ENCODE data around the gene CYB5R4. TPM values are rescaled to one million over a fixed set of nuclear protein-coding genes. Genes with fewer than 3 reads are reported as not detected.

CYB5R4 gene
- total and polyA plus RNA-seq, 2 of the 8 experiments (the other 6 are each of a cell fraction or from before 2014, with no cell fraction given), result 2.8 to 14.6 TPM

DNA sequence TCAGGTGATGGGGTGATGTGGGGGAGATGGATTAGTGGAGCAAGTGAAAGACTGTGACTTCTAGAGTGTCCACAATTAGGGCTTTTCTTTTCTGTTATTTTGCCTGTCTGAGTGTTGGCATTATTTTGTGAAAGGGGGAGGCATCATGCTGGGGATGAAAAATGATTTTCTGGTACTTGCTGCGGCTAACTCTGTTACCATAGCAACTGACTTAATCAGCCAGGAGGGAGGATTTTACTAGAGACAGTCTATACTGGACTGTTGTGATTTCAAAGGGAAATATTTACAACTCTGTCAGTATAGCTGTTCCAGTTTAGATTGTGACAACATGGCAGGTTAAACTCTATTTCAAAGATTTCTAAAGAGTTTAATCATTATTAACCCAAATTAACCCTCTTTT is 143.6 kb downstream of the CYB5R4 start:
- Histone ChIP-seq H3K23ac (ENCODE audit: insufficient read length) (no peak overlapping the region), H3K9me3 (ENCODE audit: insufficient read depth in 2 of 2, low read depth in 1 of 2, low read length in 1 of 2) (no peaks in the 10 kb centered on the region), H2AK5ac (ENCODE audit: low read depth, low read length) (no peak overlapping the region), H3K79me2 (ENCODE audit: control insufficient read depth in 1 of 2, insufficient read depth in 2 of 2, low read length in 2 of 2) (no peaks in the 10 kb centered on the region), H3K4me2 (ENCODE audit: insufficient read depth in 1 of 2, low read depth in 2 of 2, low read length in 2 of 2) (no peak overlapping the region), H2AFZ (ENCODE audit: low read length) (no peak overlapping the region), H3K27me3 (replicated peaks in 1 of 4; ENCODE audit: control insufficient read depth in 3 of 4, extremely low read depth in 1 of 4, insufficient read depth in 3 of 4, low read length in 3 of 4) (no peaks in the 10 kb centered on the region), H3K14ac (ENCODE audit: insufficient read length) (no peak overlapping the region), H4K91ac (replicated peaks; ENCODE audit: insufficient read length, low read length) (no peak overlapping the region), H3K4me1 (replicated peaks in 1 of 4; ENCODE audit: control insufficient read depth in 3 of 4, insufficient read depth in 4 of 4, low read length in 3 of 4) (peaks cover 0 to 6% (median 2%) of the 10 kb centered on the region in 4 experiments; a peak in 3 of 7 replicates), H4K5ac (ENCODE audit: insufficient read length, low read depth, low read length) (no peak overlapping the region), H2BK120ac (replicated peaks; ENCODE audit: low read depth, low read length) (no peak overlapping the region), H3K9ac (replicated peaks in 1 of 4; ENCODE audit: extremely low read depth in 1 of 4, low read depth in 3 of 4, low read length in 3 of 4) (no peak overlapping the region), H3K56ac (replicated peaks; ENCODE audit: insufficient read length, low read depth, low read length) (no peak overlapping the region), H3K4ac (replicated peaks; ENCODE audit: insufficient read length, low read depth, low read length) (no peak overlapping the region), H4K8ac (ENCODE audit: extremely low read depth, insufficient read depth, low read length) (no peak overlapping the region), H3K23me2 (ENCODE audit: low read depth, low read length) (no peaks in the 10 kb centered on the region), H3K4me3 (ENCODE audit: extremely low read depth in 1 of 4, insufficient read depth in 2 of 4, low read depth in 3 of 4, low read length in 4 of 4) (no peak overlapping the region), H2BK20ac (ENCODE audit: low read length) (no peak overlapping the region), H3K27ac (ENCODE audit: low read depth, low read length) (no peak overlapping the region), H2BK5ac (ENCODE audit: low read depth, low read length) (no peak overlapping the region), H3K36me3 (ENCODE audit: control insufficient read depth in 2 of 4, insufficient read depth in 4 of 4, low read length in 3 of 4) (no peaks in the 10 kb centered on the region), H3K18ac (ENCODE audit: extremely low read depth, low read length) (no peak overlapping the region), H3K79me1 (ENCODE audit: low read depth, low read length) (no peaks in the 10 kb centered on the region), H2BK12ac (ENCODE audit: low read depth, low read length) (no peak overlapping the region), H4K20me1 (replicated peaks in 1 of 2; ENCODE audit: control insufficient read depth in 1 of 2, insufficient read depth in 2 of 2, low read length in 2 of 2) (no peaks in the 10 kb centered on the region), H2BK15ac (ENCODE audit: low read length) (no peak overlapping the region)
- ChIA-PET POLR2A (ENCODE audit: partially characterized antibody) (no interaction called here), CTCF (ENCODE audit: partially characterized antibody) (no interaction called here)
- TF ChIP-seq HDAC2 (IDR thresholded peaks at IDR 0.05; ENCODE audit: borderline replicate concordance in 1 of 2, low read depth in 2 of 2, low read length in 2 of 2) (no peak), KDM4A (IDR thresholded peaks at IDR 0.05; ENCODE audit: low read depth, low read length, severe bottlenecking) (no peak), RBBP5 (IDR thresholded peaks at IDR 0.05; ENCODE audit: borderline replicate concordance, low read depth, low read length) (no peak), CHD1 (IDR thresholded peaks at IDR 0.05; ENCODE audit: low read depth, low read length) (no peak), YY1 (IDR thresholded peaks at IDR 0.05; ENCODE audit: low read depth, low read length) (no peak), SAP30 (IDR thresholded peaks at IDR 0.05; ENCODE audit: insufficient read depth, insufficient replicate concordance, low read length) (no peak), MAX (IDR thresholded peaks at IDR 0.05) (no peak), CHD2 (IDR thresholded peaks at IDR 0.05; ENCODE audit: low read length) (no peak), ASH2L (IDR thresholded peaks at IDR 0.05; ENCODE audit: low read length) (no peak), KDM1A (IDR thresholded peaks at IDR 0.05; ENCODE audit: borderline replicate concordance, low read length) (no peak)
- no peak for FAIRE-seq
- WGBS, 2 experiments (ENCODE audit: extremely low coverage in 1 of 2, insufficient coverage in 1 of 2, insufficient read length in 1 of 2, insufficient replicate concordance in 2 of 2, low coverage in 1 of 2, low lambda C conversion rate in 2 of 2, missing lambda C conversion rate in 1 of 2), result 90% methylated on average over 1 of the region's 1 CpG; no CpG with 5 or more reads in 1 of the 2 experiments
- DNase-seq (ENCODE audit: low read depth in 1 of 2, low spot score in 2 of 2), result no peak
